HepG2 (cell line): Measurements from ENCODE around the gene MRPS7. TPM values are rescaled to one million over a fixed set of nuclear protein-coding genes. Genes with fewer than 3 reads are reported as not detected.
A peak's percentile ranks its signal among the peaks of the same experiment; 100 is the strongest.

Experiments used
- DZIP1 ChIP-seq: sonication (generic); formaldehyde crosslinking; IDR thresholded peaks from 2 replicates; pipeline ENCODE4 v1.5.0; 2020; ENCODE audit warnings: mild to moderate bottlenecking, missing genetic modification reagents
- E2F1 ChIP-seq: sonication (generic); formaldehyde crosslinking; IDR thresholded peaks from 2 replicates; pipeline ENCODE4 v1.5.0; 2020; ENCODE audit warnings: missing genetic modification reagents
- ELF1 ChIP-seq: sonication (generic); formaldehyde crosslinking; IDR thresholded peaks from 2 replicates; pipeline ENCODE4 v1.4.0; 2020; ENCODE audit warnings: missing genetic modification reagents
- FOSL2 ChIP-seq: sonication (generic); formaldehyde crosslinking; IDR thresholded peaks from 2 replicates; pipeline ENCODE4 v1.4.0; 2020; ENCODE audit warnings: missing genetic modification reagents
- HMGA1 ChIP-seq: sonication (generic); formaldehyde crosslinking; conservative IDR thresholded peaks from 2 replicates; pipeline ENCODE4 v1.4.0; 2020; ENCODE audit warnings: missing genetic modification reagents
- PATZ1 ChIP-seq: sonication (generic); formaldehyde crosslinking; IDR thresholded peaks from 2 replicates; pipeline ENCODE4 v1.4.0; 2020; ENCODE audit warnings: missing genetic modification reagents
- PAX8 ChIP-seq: sonication (generic); formaldehyde crosslinking; IDR thresholded peaks from 2 replicates; pipeline ENCODE4 v1.8.0; 2022; ENCODE audit warnings: mild to moderate bottlenecking, missing genetic modification reagents, borderline replicate concordance
- PPARG ChIP-seq: conservative IDR thresholded peaks from 2 replicates; pipeline ENCODE4 v1.6.1; 2016; ENCODE audit warnings: missing biosample characterization, missing genetic modification reagents
- RBAK ChIP-seq: sonication (generic); formaldehyde crosslinking; IDR thresholded peaks from 2 replicates; pipeline ENCODE4 v1.5.1; 2020; ENCODE audit warnings: mild to moderate bottlenecking, missing genetic modification reagents
- SIX4 ChIP-seq: sonication (generic); formaldehyde crosslinking; IDR thresholded peaks from 2 replicates; pipeline ENCODE4 v1.4.0; 2020; ENCODE audit warnings: missing genetic modification reagents
- SNAPC4 ChIP-seq: sonication (generic); formaldehyde crosslinking; IDR thresholded peaks from 2 replicates; pipeline ENCODE4 v1.4.0; 2020; ENCODE audit warnings: mild to moderate bottlenecking, missing genetic modification reagents
- TCF7L2 ChIP-seq: IDR thresholded peaks from 2 replicates; pipeline ENCODE4 v1.6.1; 2011; ENCODE audit warnings: mild to moderate bottlenecking, low read depth, low read length, moderate library complexity
- ZMYM3 ChIP-seq: sonication (generic); formaldehyde crosslinking; IDR thresholded peaks from 2 replicates; pipeline ENCODE4 v1.5.1; 2020; ENCODE audit warnings: mild to moderate bottlenecking, missing genetic modification reagents
- ZNF274 ChIP-seq: sonication (generic); formaldehyde crosslinking; IDR thresholded peaks from 2 replicates; pipeline ENCODE4 v1.5.1; 2020; ENCODE audit warnings: mild to moderate bottlenecking, missing genetic modification reagents
- ZNF296 ChIP-seq: sonication (generic); formaldehyde crosslinking; conservative IDR thresholded peaks from 2 replicates; pipeline ENCODE4 v1.5.0; 2020; ENCODE audit warnings: mild to moderate bottlenecking, missing genetic modification reagents
- ZNF430 ChIP-seq: sonication (generic); formaldehyde crosslinking; IDR thresholded peaks from 2 replicates; pipeline ENCODE4 v1.9.0; 2021; ENCODE audit warnings: mild to moderate bottlenecking, missing genetic modification reagents
- ZNF619 ChIP-seq: sonication (generic); formaldehyde crosslinking; IDR thresholded peaks from 2 replicates; pipeline ENCODE4 v1.4.0; 2020; ENCODE audit warnings: mild to moderate bottlenecking, missing genetic modification reagents
- ZNF746 ChIP-seq: sonication (generic); formaldehyde crosslinking; IDR thresholded peaks from 2 replicates; pipeline ENCODE4 v1.8.0; 2022; ENCODE audit warnings: mild to moderate bottlenecking, missing genetic modification reagents
- polyA plus RNA-seq, 8 experiments: library from polyadenylated mRNA; depleted of rRNA in 3 of 8; stranded (reverse) in 7 of 8; unstranded in 1 of 8; fragments of >200 nt; fragmentation: Illumina TruSeq in 4 of 8; extraction: Trizol in 4 of 8; gene quantifications; 2 replicates each; pipeline versions ENCODE4 v1.2.1 to v1.2.3, GENCODE V29; 2011 to 2016; ENCODE audit warnings: low read depth in 4 of 8, missing spikeins in 1 of 8, mixed read lengths in 1 of 8; ENCODE audit not compliant: insufficient read depth in 1 of 8
- total RNA-seq, 5 experiments: library from RNA; depleted of rRNA; stranded (reverse); fragments of >200 nt; fragmentation: Illumina TruSeq; extraction: Trizol; gene quantifications; 2 replicates each; pipeline ENCODE4 v1.2.3, GENCODE V29; 2016; ENCODE audit warnings: low read depth in 1 of 5

Gene MRPS7
- total and polyA plus RNA-seq, 2 of the 13 experiments (the other 11 are each of a cell fraction or from before 2014, with no cell fraction given): 97.0 to 162 TPM

- TF ChIP-seq PATZ1 (peak; percentile 88), ZNF746 (peak; percentile 76; the same call in 1 of the 2 replicates), ZNF274 (peak; percentile 78; the same call in 1 of the 2 replicates), TCF7L2 (no peak), SNAPC4 (CRISPR knock-in tag) (no peak), PPARG (CRISPR knock-in tag) (peak; percentile 99), FOSL2 (CRISPR knock-in tag) (no peak), PAX8 (no peak), E2F1 (no peak), ZMYM3 (CRISPR knock-in tag) (peak; percentile 73), HMGA1 (no peak), DZIP1 (no peak), RBAK (CRISPR knock-in tag) (no peak), ELF1 (CRISPR knock-in tag) (peak; percentile 40; the same call in 1 of the 2 replicates), ZNF430 (CRISPR knock-in tag) (peak; percentile 90; the same call in 1 of the 2 replicates), ZNF619 (CRISPR knock-in tag) (no peak), SIX4 (CRISPR knock-in tag) (no peak), ZNF296 (CRISPR knock-in tag) (no peak)
These were observed 47.3 kb downstream of the MRPS7 start (continued) for GRCh38 chr17:75308732-75309629.
